HG02981 (cell line): Measurements from ENCODE around the gene NTRK3.
"Not testable (repeated sequence)": the region's sequence is repeated elsewhere in the genome, so short reads cannot be mapped to it uniquely, and the experiment has no call there.

Experiments
- ATAC-seq: cut with Tn5 transposase; IDR thresholded peaks from one replicate; pipeline ENCODE4 v1.9.1; 2021; ENCODE audit warnings: mild to moderate bottlenecking, moderate library complexity; ENCODE audit not compliant: unreplicated experiment

Gene NTRK3

GRCh38 chr15:88080616-88081015 is 175.9 kb downstream of the NTRK3 start:
- no peak for ATAC-seq

GRCh38 chr15:88077296-88078020 is 179.1 kb downstream of the NTRK3 start:
- no peak for ATAC-seq

GRCh38 chr15:88076328-88076727 is 180.2 kb downstream of the NTRK3 start:
- no peak for ATAC-seq

GRCh38 chr15:88075102-88075501 is 181.4 kb downstream of the NTRK3 start:
- ATAC-seq: no peak

- no peak for ATAC-seq
These were observed 182.2 kb downstream of the NTRK3 start for GRCh38 chr15:88074386-88074785.

GRCh38 chr15:88073391-88073691 is 183.2 kb downstream of the NTRK3 start:
- ATAC-seq: no peak

- ATAC-seq: no peak
These were observed 183.7 kb downstream of the NTRK3 start for GRCh38 chr15:88072598-88073390.

- not testable (repeated sequence) for ATAC-seq
These were observed 184.4 kb downstream of the NTRK3 start for GRCh38 chr15:88072133-88072532.

GRCh38 chr15:88071141-88071540 is 185.4 kb downstream of the NTRK3 start:
- no peak for ATAC-seq

GRCh38 chr15:88069561-88069960 is 187.0 kb downstream of the NTRK3 start:
- ATAC-seq: no peak

- no peak for ATAC-seq
These were observed 189.2 kb downstream of the NTRK3 start for GRCh38 chr15:88067331-88067685.

GRCh38 chr15:88066636-88067330 is 189.8 kb downstream of the NTRK3 start:
- no peak for ATAC-seq

GRCh38 chr15:88061452-88061851 is 195.1 kb downstream of the NTRK3 start:
- no peak for ATAC-seq

GRCh38 chr15:88060383-88060782 is 196.2 kb downstream of the NTRK3 start:
- no peak for ATAC-seq

- ATAC-seq: no peak
These were observed 198.7 kb downstream of the NTRK3 start for GRCh38 chr15:88057836-88058235.

GRCh38 chr15:88049506-88049905 is 207.0 kb downstream of the NTRK3 start:
- ATAC-seq: no peak

GRCh38 chr15:88048755-88049154 is 207.8 kb downstream of the NTRK3 start:
- ATAC-seq: no peak

- ATAC-seq: no peak
These were observed 208.3 kb downstream of the NTRK3 start for GRCh38 chr15:88048237-88048636.

GRCh38 chr15:88046576-88047129 is 209.9 kb downstream of the NTRK3 start:
- ATAC-seq: no peak

GRCh38 chr15:88043396-88043795 is 213.1 kb downstream of the NTRK3 start:
- no peak for ATAC-seq

- no peak for ATAC-seq
These were observed 214.5 kb downstream of the NTRK3 start for GRCh38 chr15:88042047-88042446.

GRCh38 chr15:88040516-88040915 is 216.0 kb downstream of the NTRK3 start:
- no peak for ATAC-seq
